Kidney (tissue), 22 donors: ENCODE data around the gene NIT2. TPM values are rescaled to one million over a fixed set of nuclear protein-coding genes. Genes with fewer than 3 reads are reported as not detected.
A peak's percentile ranks its signal among the peaks of the same experiment; 100 is the strongest.

ENCODE experiments used
- DNase-seq, 5 donors: peaks; one replicate each; pipeline ENCODE4 v3.0.0-alpha.2; 2013 to 2020
- FAIRE-seq: peaks from 2 replicates; lab custom pipeline; 2012; peaks lifted over from hg19 to GRCh38; lab: Jason Lieb, UNC
- H3K27ac ChIP-seq, 2 donors: one replicate each; pipeline ENCODE4 v1.7.0; 2013; ENCODE audit warnings: low read depth in 2 of 2, low read length in 2 of 2, inconsistent platforms in 1 of 2
- H3K27me3 ChIP-seq: one replicate; pipeline ENCODE4 v1.7.1; 2013; ENCODE audit warnings: low read length, inconsistent platforms; ENCODE audit not compliant: control insufficient read depth, insufficient read depth
- H3K36me3 ChIP-seq, 3 donors: one replicate each; pipeline versions ENCODE4 v1.7.0 to v1.7.1; 2013; ENCODE audit warnings: low read length in 3 of 3, control low read depth in 1 of 3, inconsistent platforms in 1 of 3; ENCODE audit not compliant: insufficient read depth in 3 of 3, control insufficient read depth in 2 of 3
- H3K4me1 ChIP-seq, 3 donors: one replicate each; pipeline versions ENCODE4 v1.7.0 to v1.7.1; 2013; ENCODE audit warnings: low read length in 3 of 3, inconsistent platforms in 1 of 3, low read depth in 1 of 3; ENCODE audit not compliant: control insufficient read depth in 2 of 3, insufficient read depth in 2 of 3
- H3K4me3 ChIP-seq, 3 donors: one replicate each; pipeline versions ENCODE4 v1.7.0 to v1.8.1; 2013; ENCODE audit warnings: low read length in 3 of 3, control low read depth in 1 of 3, inconsistent platforms in 1 of 3
- H3K9ac ChIP-seq, 3 donors: one replicate each; pipeline versions ENCODE4 v1.7.0 to v1.7.1; 2013; ENCODE audit warnings: low read length in 3 of 3, control low read depth in 1 of 3, inconsistent platforms in 1 of 3
- H3K9me3 ChIP-seq, 3 donors: one replicate each; pipeline versions ENCODE4 v1.7.0 to v1.7.1; 2013; ENCODE audit warnings: low read length in 3 of 3, control low read depth in 1 of 3, inconsistent platforms in 1 of 3; ENCODE audit not compliant: control insufficient read depth in 2 of 3, insufficient read depth in 1 of 3
- CTCF ChIP-seq: IDR thresholded peaks from 3 replicates; pipeline ENCODE4 v1.5.1; 2012; ENCODE audit warnings: mild to moderate bottlenecking, moderate library complexity, borderline replicate concordance; ENCODE audit not compliant: insufficient read depth; ENCODE audit errors: extremely low read depth
- intact Hi-C: fragments of 100-400 bp; cut with DNase I; formaldehyde crosslinking; loops from one replicate; pipeline ENCODE4 v1.11.1; 2022
- long read RNA-seq, 10 donors: library from polyadenylated mRNA in 1 of 10; unstranded in 1 of 10; transcript quantifications; one replicate each; pipeline ENCODE4 v2.0.0 and lab custom pipeline, GENCODE V29; 2021 to 2026
- polyA plus RNA-seq: library from polyadenylated mRNA; stranded (reverse); fragments of 350-450 nt; fragmentation: Illumina TruSeq; extraction: RNeasy Lipid Tissue Mini Kit (QIAGEN cat#74804); gene quantifications from one replicate; pipeline ENCODE4 v1.2.3, GENCODE V29; 2014; ENCODE audit warnings: low read depth, low replicate concordance; ENCODE audit not compliant: insufficient read depth
- total RNA-seq: library from RNA; stranded (reverse); fragmentation: NEBNext Ultra II Directional; extraction: Animal tissue kit (Norgen Biotek cat#: 25700); gene quantifications from one replicate; pipeline ENCODE4 v1.2.1, GENCODE V29; 2021
- donor health status: control.
- donor health status: control.
- donor health status: control.
- donor health status: control.
- donor health status: control.
- donor health status: DM: yes; HTN: yes; CAD: no.
- donor health status: Normal renal cell carcinoma (clear cell type).

Gene NIT2
- total RNA-seq = 57.5 TPM
- polyA plus RNA-seq = 180 TPM
- long read RNA-seq, donor 1, full-length matches to known transcripts = 29 of 82 reads
- long read RNA-seq, donor 1, partial matches to known transcripts = 45 of 82 reads
- long read RNA-seq, donor 1, other reads (novel, unspliced or antisense) = 8 of 82 reads
- long read RNA-seq, donor 2, full-length matches to known transcripts = 32 of 65 reads
- long read RNA-seq, donor 2, partial matches to known transcripts = 33 of 65 reads
- long read RNA-seq, donor 2, other reads (novel, unspliced or antisense) = 0 of 65 reads
- long read RNA-seq, donor 3, full-length matches to known transcripts = 48 of 131 reads
- long read RNA-seq, donor 3, partial matches to known transcripts = 64 of 131 reads
- long read RNA-seq, donor 3, other reads (novel, unspliced or antisense) = 19 of 131 reads
- long read RNA-seq, donor 4, full-length matches to known transcripts = 22 of 88 reads
- long read RNA-seq, donor 4, partial matches to known transcripts = 51 of 88 reads
- long read RNA-seq, donor 4, other reads (novel, unspliced or antisense) = 15 of 88 reads
- long read RNA-seq, donor 5, full-length matches to known transcripts = 2 of 2 reads
- long read RNA-seq, donor 5, partial matches to known transcripts = 0 of 2 reads
- long read RNA-seq, donor 5, other reads (novel, unspliced or antisense) = 0 of 2 reads
- long read RNA-seq, donor 6, full-length matches to known transcripts = 65 of 133 reads
- long read RNA-seq, donor 6, partial matches to known transcripts = 68 of 133 reads
- long read RNA-seq, donor 6, other reads (novel, unspliced or antisense) = 0 of 133 reads
- long read RNA-seq, donor 7, full-length matches to known transcripts = 33 of 48 reads
- long read RNA-seq, donor 7, partial matches to known transcripts = 11 of 48 reads
- long read RNA-seq, donor 7, other reads (novel, unspliced or antisense) = 4 of 48 reads
- long read RNA-seq, donor 8, full-length matches to known transcripts = 26 of 68 reads
- long read RNA-seq, donor 8, partial matches to known transcripts = 30 of 68 reads
- long read RNA-seq, donor 8, other reads (novel, unspliced or antisense) = 12 of 68 reads
- long read RNA-seq, donor 9, full-length matches to known transcripts = 24 of 43 reads
- long read RNA-seq, donor 9, partial matches to known transcripts = 19 of 43 reads
- long read RNA-seq, donor 9, other reads (novel, unspliced or antisense) = 0 of 43 reads
- long read RNA-seq, donor 10, full-length matches to known transcripts = 24 of 132 reads
- long read RNA-seq, donor 10, partial matches to known transcripts = 97 of 132 reads
- long read RNA-seq, donor 10, other reads (novel, unspliced or antisense) = 11 of 132 reads

GRCh38 chr3:100334488-100335351 is at the start of gene NIT2:
Gene NIT2, plus strand, starts transcription at chr3:100334757. Its CDS starts 35 bp downstream, at chr3:100334792.
- intact Hi-C loops = no loop called here
- H3K4me3 ChIP-seq = peak within 1 kb of the TSS; percentile 71 to 96 (median 94)
- peaks cover 0 to 9% (median 0%) of the 10 kb centered on the region in 3 donors for H3K4me1 ChIP-seq
- peaks cover 0 to 1% (median under 1%) of the 10 kb centered on the region in 3 donors for H3K36me3 ChIP-seq
- no peaks in the 10 kb centered on the region for H3K9me3 ChIP-seq
- H3K9ac ChIP-seq = peak within 1 kb of the TSS; percentile 82 to 98 (median 94)
- no peak for TF ChIP-seq CTCF
- no peaks in the 10 kb centered on the region for H3K27me3 ChIP-seq
- H3K27ac ChIP-seq = peak within 1 kb of the TSS; percentile 54 to 77
- FAIRE-seq (no peak), DNase-seq (peak; percentile 88 to 94 (median 94))

- Histone ChIP-seq H3K27me3 (no peaks in the 10 kb centered on the region), H3K4me1 (no peaks in the 10 kb centered on the region), H3K9me3 (no peaks in the 10 kb centered on the region), H3K36me3 (peaks cover 2 to 24% (median 2%) of the 10 kb centered on the region in 3 donors), H3K4me3 (no peak overlapping the region), H3K27ac (no peak overlapping the region), H3K9ac (no peak overlapping the region)
- intact Hi-C loops = no loop called here
- FAIRE-seq (no peak), DNase-seq (no peak)
- no peak for TF ChIP-seq CTCF
These were observed 46.2 kb upstream of the NIT2 start for GRCh38 chr3:100288288-100288894.
